ENCODE measurements around the gene TMEM131L.
"Not testable (repeated sequence)": the region's sequence is repeated elsewhere in the genome, so short reads cannot be mapped to it uniquely, and the experiment has no call there.

Gene TMEM131L

GRCh38 chr4:153553155-153553818, 87.1 kb downstream of the TMEM131L start:
- DNase-seq: no peak

- DNase-seq: no peak
These were observed 87.6 kb downstream of the TMEM131L start for GRCh38 chr4:153553819-153554170.

GRCh38 chr4:153555730-153556434, 89.7 kb downstream of the TMEM131L start:
- no peak for DNase-seq

GRCh38 chr4:153556435-153556815, 90.3 kb downstream of the TMEM131L start:
- DNase-seq: no peak

- DNase-seq: no peak
These were observed 94.7 kb downstream of the TMEM131L start for GRCh38 chr4:153560908-153561307.

GRCh38 chr4:153564630-153565525, 98.7 kb downstream of the TMEM131L start:
- no peak for DNase-seq

- no peak for DNase-seq
These were observed 100.5 kb downstream of the TMEM131L start for GRCh38 chr4:153566631-153567150.

GRCh38 chr4:153567660-153568059, 101.5 kb downstream of the TMEM131L start:
- not testable (repeated sequence) for DNase-seq

GRCh38 chr4:153570228-153570973, 104.2 kb downstream of the TMEM131L start:
- DNase-seq: no peak

GRCh38 chr4:153571006-153571545, 104.9 kb downstream of the TMEM131L start:
- no peak for DNase-seq

- no peak for DNase-seq
These were observed 106.4 kb downstream of the TMEM131L start for GRCh38 chr4:153572609-153573008.

GRCh38 chr4:153573221-153573620, 107.1 kb downstream of the TMEM131L start:
- DNase-seq: no peak

GRCh38 chr4:153573881-153574802, 108.0 kb downstream of the TMEM131L start:
- DNase-seq: peak; percentile 65

GRCh38 chr4:153576443-153576774, 110.2 kb downstream of the TMEM131L start:
- DNase-seq: no peak

GRCh38 chr4:153577053-153577452, 110.9 kb downstream of the TMEM131L start:
- no peak for DNase-seq

GRCh38 chr4:153579410-153579809, 113.2 kb downstream of the TMEM131L start:
- no peak for DNase-seq

- no peak for DNase-seq
These were observed 113.7 kb downstream of the TMEM131L start for GRCh38 chr4:153579872-153580271.

GRCh38 chr4:153582954-153583702, 117.0 kb downstream of the TMEM131L start:
- no peak for DNase-seq

- DNase-seq: no peak
These were observed 118.9 kb downstream of the TMEM131L start for GRCh38 chr4:153585026-153585425.

All from activated T-cell treated with anti-CD3 and anti-CD28 coated beads, Interleukin-2, amount 50 U/mL, for 1 hour (primary cell).